GM12878 (cell line): ENCODE results near the gene SORCS1. TPM values are rescaled to one million over a fixed set of nuclear protein-coding genes. Genes with fewer than 3 reads are reported as not detected.

Experiments used
- ATAC-seq: fragments of 200-7000 bp; cut with Tn5 transposase; 3 replicates; pipeline ENCODE4 v1.9.1; 2020; ENCODE audit warnings: mild to moderate bottlenecking, moderate library complexity
- BruUV-seq: library from RNA; stranded (reverse); fragments of 400-500 nt; replicated peaks from 2 replicates; lab custom pipeline; 2021; lab: Mats Ljungman, UMichigan
- CTCF ChIA-PET: fragments of 300-600 bp; sonication (Branson Sonifier 250); formaldehyde crosslinking; extraction: SDS; loops from one replicate; lab custom pipeline; 2021; ENCODE audit warnings: inconsistent platforms; lab: Yijun Ruan, JAX
- POLR2A ChIA-PET: fragments of 350-600 bp; formaldehyde crosslinking; extraction: SDS; loops from one replicate; lab custom pipeline; 2021; ENCODE audit warnings: inconsistent platforms; lab: Charles Lee
- RAD21 ChIA-PET: fragments of 300-600 bp; sonication (Branson Sonifier 250); formaldehyde crosslinking; loops from one replicate; lab custom pipeline; 2023; ENCODE audit warnings: antibody characterized with exemption; ENCODE audit not compliant: unreplicated experiment; lab: Charles Lee
- SMC1A ChIA-PET: fragments of 300-600 bp; sonication (Branson Sonifier 250); formaldehyde crosslinking; loops from one replicate; lab custom pipeline; 2023; ENCODE audit not compliant: unreplicated experiment, uncharacterized antibody; lab: Charles Lee
- DNase-seq: peaks from one replicate; pipeline ENCODE4 v3.0.0-alpha.2; 2011; ENCODE audit warnings: low read depth, low spot score
- FAIRE-seq: peaks from 3 replicates; lab custom pipeline; 2011; peaks lifted over from hg19 to GRCh38; lab: Jason Lieb, UNC
- H2AFZ ChIP-seq: 2 replicates; pipeline ENCODE4 v1.6.0; 2011; ENCODE audit warnings: low read depth, low read length, control low read depth; ENCODE audit not compliant: control insufficient read depth
- H3K27ac ChIP-seq: 2 replicates; pipeline ENCODE4 v1.5.1; 2011; ENCODE audit warnings: control low read depth; ENCODE audit not compliant: control insufficient read depth, insufficient read depth
- H3K27me3 ChIP-seq, 2 experiments: replicated peaks in 1 of 2; 2 replicates each; pipeline versions ENCODE4 v1.6.0 to v1.6.1; 2011; ENCODE audit warnings: low read length in 1 of 2; ENCODE audit not compliant: control insufficient read depth in 2 of 2, insufficient read depth in 2 of 2
- H3K36me3 ChIP-seq, 2 experiments: 2 replicates each; pipeline ENCODE4 v1.5.1; 2011; ENCODE audit warnings: low read length in 1 of 2; ENCODE audit not compliant: control insufficient read depth in 2 of 2, insufficient read depth in 2 of 2
- H3K4me1 ChIP-seq: 2 replicates; pipeline ENCODE4 v1.6.1; 2011; ENCODE audit warnings: mild to moderate bottlenecking, low read length, moderate library complexity, mixed read lengths; ENCODE audit not compliant: control insufficient read depth, insufficient read depth
- H3K4me2 ChIP-seq: 2 replicates; pipeline ENCODE4 v1.6.0; 2011; ENCODE audit warnings: control low read depth; ENCODE audit not compliant: control insufficient read depth, insufficient read depth
- H3K4me3 ChIP-seq: fragments of 200-600 bp; sonication (generic); 2 replicates; pipeline ENCODE4 v1.5.1; 2016
- H3K79me2 ChIP-seq: 2 replicates; pipeline ENCODE4 v1.6.0; 2011; ENCODE audit warnings: low read length; ENCODE audit not compliant: control insufficient read depth, insufficient read depth
- H3K9ac ChIP-seq: 2 replicates; pipeline ENCODE4 v1.8.0; 2011; ENCODE audit warnings: low read length, control low read depth, mixed read lengths; ENCODE audit not compliant: control insufficient read depth, insufficient read depth
- H3K9me3 ChIP-seq: replicated peaks from 3 replicates; pipeline ENCODE4 v1.5.1; 2011; ENCODE audit warnings: mild to moderate bottlenecking, low read length; ENCODE audit not compliant: control insufficient read depth, insufficient read depth
- H4K20me1 ChIP-seq: 2 replicates; pipeline ENCODE4 v1.6.0; 2011; ENCODE audit not compliant: control insufficient read depth, insufficient read depth
- BCLAF1 ChIP-seq: fragments of 450-650 bp; IDR thresholded peaks from 2 replicates; pipeline ENCODE4 v1.6.1; 2017; ENCODE audit warnings: antibody characterized with exemption, mild to moderate bottlenecking, moderate library complexity
- CBX3 ChIP-seq: fragments of 200-600 bp; sonication (generic); IDR thresholded peaks from 2 replicates; pipeline ENCODE4 v1.6.1; 2016; ENCODE audit warnings: low read depth, borderline replicate concordance
- FOXM1 ChIP-seq: IDR thresholded peaks from 2 replicates; pipeline ENCODE4 v1.6.1; 2012; ENCODE audit warnings: low read depth, mild to moderate bottlenecking, inconsistent platforms, low read length, moderate library complexity
- LARP7 ChIP-seq: fragments of 450-650 bp; IDR thresholded peaks from 2 replicates; pipeline ENCODE4 v1.6.1; 2017; ENCODE audit warnings: mild to moderate bottlenecking
- PRDM15 ChIP-seq: fragments of 450-650 bp; formaldehyde crosslinking; IDR thresholded peaks from 2 replicates; pipeline ENCODE4 v1.4.0; 2020; ENCODE audit warnings: mild to moderate bottlenecking, moderate library complexity
- REST ChIP-seq: IDR thresholded peaks from 2 replicates; pipeline ENCODE4 v1.6.1; 2012; ENCODE audit warnings: mild to moderate bottlenecking, low read depth, low read length
- SKIL ChIP-seq: fragments of 450-650 bp; IDR thresholded peaks from 2 replicates; pipeline ENCODE4 v1.6.1; 2017; ENCODE audit warnings: mild to moderate bottlenecking, low read depth, inconsistent platforms; ENCODE audit not compliant: poor library complexity, severe bottlenecking
- SUZ12 ChIP-seq: fragments of 200-600 bp; sonication (generic); IDR thresholded peaks from one replicate; pipeline ENCODE4 v1.6.1; 2018; ENCODE audit warnings: antibody characterized with exemption, mild to moderate bottlenecking; ENCODE audit not compliant: unreplicated experiment
- YY1 ChIP-seq: IDR thresholded peaks from 2 replicates; pipeline ENCODE4 v1.6.1; 2011; ENCODE audit warnings: low read depth, mild to moderate bottlenecking, low read length
- whole genome bisulfite sequencing: methylation state at CpG from one replicate; pipeline ENCODE4 v1.1.6; 2016; ENCODE audit warnings: low lambda C conversion rate; ENCODE audit not compliant: insufficient replicate concordance, insufficient coverage; ENCODE audit errors: missing lambda C conversion rate; 5-methylcytosine and 5-hydroxymethylcytosine counted together
- in situ Hi-C: fragments of 300-500 bp; cut with MboI; formaldehyde crosslinking; loops from 9 replicates; pipeline ENCODE4 v1.14.3; 2018; ENCODE audit warnings: mixed read lengths
- intact Hi-C: fragments of 100-400 bp; cut with micrococcal nuclease; formaldehyde crosslinking; loops from one replicate; pipeline ENCODE4 v1.14.2; 2022; ENCODE audit not compliant: unreplicated experiment
- polyA plus RNA-seq, 11 experiments: library from polyadenylated mRNA; depleted of rRNA in 4 of 11; unstranded in 6 of 11; stranded (reverse) in 5 of 11; fragments of >200 nt; fragmentation: Nextera tagmentation in 4 of 11; fragmentation: Illumina TruSeq in 1 of 11; extraction: Ambion mirVana in 4 of 11; extraction: Trizol in 1 of 11; gene quantifications; 1 replicate in 1 of 11; 2 replicates in 10 of 11; pipeline versions ENCODE4 v1.2.1 to v1.2.3, GENCODE V29; 2011 to 2016; ENCODE audit warnings: inconsistent platforms in 2 of 11, missing spikeins in 2 of 11, low read depth in 1 of 11
- total RNA-seq, 4 experiments: library from RNA; depleted of rRNA in 3 of 4; stranded (reverse); fragments of >200 nt in 3 of 4; fragmentation: Illumina TruSeq in 1 of 4; extraction: Trizol in 1 of 4; gene quantifications; 2 replicates each; pipeline versions ENCODE4 v1.2.1 to v1.2.3, GENCODE V29; 2013 to 2021

Gene SORCS1
- total and polyA plus RNA-seq, 10 of the 15 experiments (the other 5 are each of a cell fraction or from before 2014, with no cell fraction given): 0.02 to 9.6 (median 0.06) TPM; not detected in 3

- TF ChIP-seq PRDM15 (no peak), SUZ12 (no peak), BCLAF1 (no peak), CBX3 (no peak), LARP7 (no peak)
- TF ChIP-seq, all 136 proteins: peak for 0
Observed at GRCh38 chr10:106971411-106971831, 193.1 kb downstream of the SORCS1 start (continued).

GRCh38 chr10:106967452-106967851 lies 197.1 kb downstream of the SORCS1 start:
- Histone ChIP-seq H3K27ac (no peak overlapping the region), H3K4me2 (no peak overlapping the region), H3K79me2 (no peaks in the 10 kb centered on the region), H3K9me3 (no peaks in the 10 kb centered on the region), H3K9ac (no peak overlapping the region), H3K4me3 (no peak overlapping the region), H3K27me3 (no peaks in the 10 kb centered on the region), H3K4me1 (no peaks in the 10 kb centered on the region), H2AFZ (no peak overlapping the region), H3K36me3 (no peaks in the 10 kb centered on the region), H4K20me1 (no peaks in the 10 kb centered on the region)
- no TSS peak for BruUV-seq
- 90% methylated on average over 3 of the region's 3 CpGs for WGBS
- intact Hi-C loops: no loop called here
- in situ Hi-C loops: no loop called here
- DNase-seq (no peak), FAIRE-seq (no peak), ATAC-seq (no peak)
- CTCF ChIA-PET: interaction anchor here (1.0 to 1.4 kb wide), 4 partner anchors 9 to 70 kb away, joined by 3 to 5 read pairs (median 4); no protein-coding TSS in a partner anchor
- RAD21 ChIA-PET: interaction anchor here (0.6 to 1.0 kb wide), 2 partner anchors 92 to 107 kb away, joined by 3 read pairs; no protein-coding TSS in a partner anchor
- POLR2A ChIA-PET: interaction anchor here (0.6 kb wide), 1 partner anchor 50 kb away, joined by 3 read pairs; no protein-coding TSS in a partner anchor
- SMC1A ChIA-PET: interaction anchor here (0.7 to 5.0 kb wide), 9 partner anchors 8 to 88 kb away, joined by 3 to 31 read pairs (median 5); no protein-coding TSS in a partner anchor
- no peak for TF ChIP-seq FOXM1
- TF ChIP-seq SKIL: no peak
- TF ChIP-seq REST: no peak
- TF ChIP-seq YY1: no peak
